CD4-positive, alpha-beta T cell (primary cell): ENCODE measurements around the gene LETM1. TPM values are rescaled to one million over a fixed set of nuclear protein-coding genes. Genes with fewer than 3 reads are reported as not detected.

Source experiments
- ATAC-seq: fragments of 200-7000 bp; cut with Tn5 transposase; one replicate; pipeline ENCODE4 v1.10.0; 2022; ENCODE audit warnings: mild to moderate bottlenecking; ENCODE audit not compliant: poor library complexity
- CTCF ChIA-PET: fragments of 350-600 bp; sonication (Branson Sonifier 250); formaldehyde crosslinking; loops from one replicate; lab custom pipeline; 2021; ENCODE audit warnings: antibody characterized with exemption, inconsistent platforms; lab: Charles Lee
- POLR2A ChIA-PET: fragments of 350-600 bp; sonication (Branson Sonifier 250); formaldehyde crosslinking; loops from one replicate; lab custom pipeline; 2021; ENCODE audit warnings: antibody characterized with exemption, inconsistent platforms; lab: Charles Lee
- DNase-seq, 14 experiments: peaks; one replicate each; pipeline ENCODE4 v3.0.0-alpha.2; 2013 to 2020; ENCODE audit warnings: mixed read lengths in 2 of 14
- H3K27ac ChIP-seq, 2 donors: one replicate each; pipeline versions ENCODE4 v1.5.1 to v1.7.0; 2013; ENCODE audit warnings: low read length in 2 of 2, low read depth in 1 of 2, mild to moderate bottlenecking in 1 of 2
- H3K27me3 ChIP-seq, 2 experiments: 1 replicate in 1 of 2; 2 replicates in 1 of 2; pipeline versions ENCODE4 v1.6.1 to v1.7.0; 2013; ENCODE audit warnings: low read length in 2 of 2, control low read depth in 1 of 2, mild to moderate bottlenecking in 1 of 2, moderate library complexity in 1 of 2; ENCODE audit not compliant: insufficient read depth in 2 of 2, control insufficient read depth in 1 of 2
- H3K36me3 ChIP-seq: one replicate; pipeline ENCODE4 v1.6.1; 2013; ENCODE audit warnings: low read length, control low read depth; ENCODE audit not compliant: insufficient read depth
- H3K4me1 ChIP-seq: one replicate; pipeline ENCODE4 v1.6.1; 2013; ENCODE audit warnings: low read length, control low read depth; ENCODE audit not compliant: insufficient read depth
- H3K4me3 ChIP-seq: one replicate; pipeline ENCODE4 v1.5.1; 2013; ENCODE audit warnings: mild to moderate bottlenecking, low read length, moderate library complexity
- H3K9me3 ChIP-seq, 2 experiments: 1 replicate in 1 of 2; 2 replicates in 1 of 2; pipeline versions ENCODE4 v1.6.1 to v1.7.0; 2013; ENCODE audit warnings: low read length in 2 of 2, mild to moderate bottlenecking in 2 of 2, control low read depth in 1 of 2, moderate library complexity in 1 of 2; ENCODE audit not compliant: control insufficient read depth in 1 of 2, insufficient read depth in 1 of 2
- H3K27ac Mint-ChIP-seq: one replicate; pipeline ENCODE4 v1.8.0; 2020; ENCODE audit warnings: mixed read lengths
- H3K27me3 Mint-ChIP-seq: one replicate; pipeline ENCODE4 v1.8.0; 2021; ENCODE audit warnings: mixed read lengths
- H3K36me3 Mint-ChIP-seq: one replicate; pipeline ENCODE4 v1.8.0; 2021; ENCODE audit warnings: low read depth, mixed read lengths
- H3K4me1 Mint-ChIP-seq: one replicate; pipeline ENCODE4 v1.8.0; 2021; ENCODE audit warnings: low read depth, mixed read lengths
- H3K4me3 Mint-ChIP-seq: one replicate; pipeline ENCODE4 v1.8.0; 2020; ENCODE audit warnings: mild to moderate bottlenecking, mixed read lengths
- H3K9me3 Mint-ChIP-seq: one replicate; pipeline ENCODE4 v1.8.0; 2020; ENCODE audit warnings: mixed read lengths
- CTCF ChIP-seq: fragments of 200-600 bp; IDR thresholded peaks from one replicate; pipeline ENCODE4 v1.8.0; 2022; ENCODE audit warnings: antibody characterized with exemption, mild to moderate bottlenecking
- intact Hi-C, 2 experiments: fragments of 100-400 bp; cut with DNase I in 1 of 2; cut with micrococcal nuclease in 1 of 2; formaldehyde crosslinking; loops; one replicate each; pipeline versions ENCODE4 v1.15.1 to v1.9.0; 2023 to 2025; cut with DNase I, micrococcal nuclease
- total RNA-seq, 174 experiments: library from RNA in 2 of 174; stranded (reverse) in 2 of 174; gene quantifications; one replicate each; pipeline ENCODE4 v1.2.3 and lab custom pipeline; 2021 to 2026

The LETM1 gene
- total RNA-seq, 2 experiments from 2014 or later = 21.2 to 25.2 TPM

DNA sequence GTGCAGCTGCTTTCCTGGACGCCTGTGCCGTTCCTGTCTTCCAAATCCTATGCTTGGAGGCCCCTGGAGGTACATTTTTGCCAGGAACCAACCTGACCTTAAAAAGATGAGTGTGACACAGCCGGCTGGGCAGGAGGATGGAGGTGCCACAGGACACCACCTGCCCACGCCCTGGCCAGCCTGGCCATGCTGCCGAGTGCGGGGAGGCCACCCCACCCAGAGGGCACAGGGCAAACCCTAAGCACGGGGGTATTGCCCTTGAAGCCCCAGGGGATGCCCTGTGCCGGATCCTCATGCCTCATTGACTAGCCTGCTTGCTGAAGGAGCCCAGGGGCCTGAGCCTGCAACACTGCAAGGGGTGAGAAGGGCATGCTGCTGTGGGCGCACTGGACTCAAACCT is 42.7 kb downstream of the LETM1 start:
- Histone ChIP-seq H3K27me3 (no peaks in the 10 kb centered on the region), H3K4me1 (no peaks in the 10 kb centered on the region), H3K36me3 (peaks cover 34% of the 10 kb centered on the region), H3K27ac (no peak overlapping the region), H3K4me3 (no peak overlapping the region), H3K9me3 (no peaks in the 10 kb centered on the region)
- intact Hi-C loops = loop anchor here (5.0 kb wide), 2 partner anchors 51 to 121 kb away; no protein-coding TSS in a partner anchor
- no peak overlapping the region for H3K4me3 Mint-ChIP-seq
- H3K27me3 Mint-ChIP-seq = no peaks in the 10 kb centered on the region
- TF ChIP-seq CTCF = no peak
- ChIA-PET POLR2A (no interaction called here), CTCF (interaction anchor here (0.9 to 1.0 kb wide), 2 partner anchors 86 to 126 kb away, joined by 3 read pairs; no protein-coding TSS in a partner anchor)
- peaks cover 41% of the 10 kb centered on the region for H3K36me3 Mint-ChIP-seq
- DNase-seq (no peak), ATAC-seq (no peak)
- H3K27ac Mint-ChIP-seq = no peak overlapping the region
- H3K4me1 Mint-ChIP-seq = no peaks in the 10 kb centered on the region
- H3K9me3 Mint-ChIP-seq = no peaks in the 10 kb centered on the region

GRCh38 chr4:1812720-1813119 is 43.2 kb downstream of the LETM1 start:
- no peak for DNase-seq
- Mint-ChIP-seq H3K9me3 (no peaks in the 10 kb centered on the region), H3K4me1 (no peaks in the 10 kb centered on the region), H3K4me3 (no peak overlapping the region), H3K27me3 (no peaks in the 10 kb centered on the region), H3K36me3 (peaks cover 36% of the 10 kb centered on the region), H3K27ac (no peak overlapping the region)
- no peaks in the 10 kb centered on the region for H3K4me1 ChIP-seq
- TF ChIP-seq CTCF = no peak
- no peak overlapping the region for H3K27ac ChIP-seq
- H3K36me3 ChIP-seq = peaks cover 34% of the 10 kb centered on the region
- no peak overlapping the region for H3K4me3 ChIP-seq
- intact Hi-C loops = loop anchor here (5.0 kb wide), 2 partner anchors 50 to 120 kb away; no protein-coding TSS in a partner anchor
- H3K27me3 ChIP-seq = no peaks in the 10 kb centered on the region
- ChIA-PET POLR2A (no interaction called here), CTCF (interaction anchor here (0.9 to 1.0 kb wide), 2 partner anchors 86 to 126 kb away, joined by 3 read pairs; no protein-coding TSS in a partner anchor)
- no peaks in the 10 kb centered on the region for H3K9me3 ChIP-seq
- no peak for ATAC-seq

DNA sequence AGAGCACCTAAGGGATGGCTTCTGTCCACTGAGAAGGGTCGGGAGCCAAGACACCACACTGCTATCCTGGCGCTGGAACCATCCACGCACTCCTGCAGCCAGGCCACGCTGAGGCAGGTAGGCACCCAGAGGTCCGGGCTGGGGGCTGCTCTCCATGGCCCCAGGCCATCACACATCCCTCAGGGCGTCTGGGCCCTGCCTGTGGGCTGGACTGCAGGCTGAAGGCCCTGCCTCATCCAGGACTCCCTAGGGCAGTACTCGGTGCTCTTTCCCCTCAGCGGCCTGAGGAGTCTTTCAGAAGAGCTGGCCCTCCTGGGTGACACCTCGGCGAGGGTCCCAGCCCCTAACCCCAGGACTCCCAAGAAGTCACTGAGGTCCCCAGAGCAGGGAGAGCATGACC is 45.2 kb downstream of the LETM1 start:
- intact Hi-C loops = loop anchor here (2.0 to 5.0 kb wide), 5 partner anchors 48 to 118 kb away; no protein-coding TSS in a partner anchor
- no peaks in the 10 kb centered on the region for H3K27me3 Mint-ChIP-seq
- H3K27ac ChIP-seq = no peak overlapping the region
- DNase-seq (no peak), ATAC-seq (no peak)
- no peak overlapping the region for H3K4me3 ChIP-seq
- no peak for TF ChIP-seq CTCF
- no peak overlapping the region for H3K4me3 Mint-ChIP-seq
- ChIA-PET CTCF (interaction anchor here (1.2 kb wide), 2 partner anchors 62 to 64 kb away, joined by 3 to 5 read pairs; no protein-coding TSS in a partner anchor), POLR2A (no interaction called here)
- H3K9me3 ChIP-seq = peaks cover 0 to 4% of the 10 kb centered on the region in 2 experiments
- H3K27me3 ChIP-seq = no peaks in the 10 kb centered on the region
- H3K4me1 Mint-ChIP-seq = no peaks in the 10 kb centered on the region
- H3K4me1 ChIP-seq = no peaks in the 10 kb centered on the region
- H3K36me3 Mint-ChIP-seq = peaks cover 25% of the 10 kb centered on the region
- H3K9me3 Mint-ChIP-seq = no peaks in the 10 kb centered on the region
- no peak overlapping the region for H3K27ac Mint-ChIP-seq
- H3K36me3 ChIP-seq = peaks cover 19% of the 10 kb centered on the region
